AG04449 (cell line): ENCODE measurements around the gene MEGF8.

Experiments used
- CTCF ChIA-PET: fragments of 350-600 bp; formaldehyde crosslinking; extraction: SDS; loops from one replicate; lab custom pipeline; 2021; ENCODE audit warnings: antibody characterized with exemption; lab: Yijun Ruan, JAX
- POLR2A ChIA-PET: fragments of 400-600, 350-600 bp; formaldehyde crosslinking; extraction: SDS; loops from one replicate; lab custom pipeline; 2020; ENCODE audit warnings: antibody characterized with exemption, inconsistent platforms; lab: Yijun Ruan, JAX
- DNase-seq: peaks from one replicate; pipeline ENCODE4 v3.0.0-alpha.2; 2010; ENCODE audit warnings: low read depth, low spot score
- H3K4me3 ChIP-seq: 2 replicates; pipeline ENCODE4 v1.5.1; 2011; ENCODE audit warnings: low read depth, mild to moderate bottlenecking, control low read depth, low read length
- TF ChIP-seq, protein P1 (sequence below): IDR thresholded peaks from one replicate; pipeline ENCODE4 v1.5.1; 2011; ENCODE audit warnings: mild to moderate bottlenecking, moderate library complexity, low read length, control low read depth, inconsistent platforms; ENCODE audit not compliant: insufficient read depth; ENCODE audit errors: missing control alignments

MEGF8 gene

DNA sequence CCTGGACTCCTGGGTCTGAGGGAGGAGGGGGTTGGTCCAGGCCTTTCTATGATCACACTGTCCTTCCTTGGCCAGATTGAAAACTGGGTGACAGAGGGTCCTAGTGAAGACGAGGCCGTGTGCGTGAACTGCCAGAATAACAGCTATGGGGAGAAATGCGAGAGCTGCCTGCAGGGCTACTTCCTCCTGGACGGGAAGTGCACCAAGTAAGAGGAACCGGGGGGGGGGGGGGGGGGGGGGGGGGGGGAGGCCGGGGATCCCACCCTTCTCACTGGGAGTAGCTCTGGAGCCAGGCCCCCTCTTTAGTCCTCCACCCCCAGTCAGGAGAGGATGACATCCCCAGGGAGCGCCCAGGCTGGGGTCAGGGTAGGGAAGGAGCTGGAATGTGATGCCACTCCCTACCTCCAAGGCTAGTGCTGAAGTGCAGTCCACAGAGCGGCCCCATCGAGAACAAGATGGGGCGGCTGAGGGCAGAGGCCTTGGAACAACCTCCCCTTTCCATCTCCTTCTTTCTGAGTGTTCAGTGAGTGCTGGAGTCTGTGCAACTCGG, 45.3 kb downstream of the MEGF8 start:
- TF ChIP-seq, protein P1, sequence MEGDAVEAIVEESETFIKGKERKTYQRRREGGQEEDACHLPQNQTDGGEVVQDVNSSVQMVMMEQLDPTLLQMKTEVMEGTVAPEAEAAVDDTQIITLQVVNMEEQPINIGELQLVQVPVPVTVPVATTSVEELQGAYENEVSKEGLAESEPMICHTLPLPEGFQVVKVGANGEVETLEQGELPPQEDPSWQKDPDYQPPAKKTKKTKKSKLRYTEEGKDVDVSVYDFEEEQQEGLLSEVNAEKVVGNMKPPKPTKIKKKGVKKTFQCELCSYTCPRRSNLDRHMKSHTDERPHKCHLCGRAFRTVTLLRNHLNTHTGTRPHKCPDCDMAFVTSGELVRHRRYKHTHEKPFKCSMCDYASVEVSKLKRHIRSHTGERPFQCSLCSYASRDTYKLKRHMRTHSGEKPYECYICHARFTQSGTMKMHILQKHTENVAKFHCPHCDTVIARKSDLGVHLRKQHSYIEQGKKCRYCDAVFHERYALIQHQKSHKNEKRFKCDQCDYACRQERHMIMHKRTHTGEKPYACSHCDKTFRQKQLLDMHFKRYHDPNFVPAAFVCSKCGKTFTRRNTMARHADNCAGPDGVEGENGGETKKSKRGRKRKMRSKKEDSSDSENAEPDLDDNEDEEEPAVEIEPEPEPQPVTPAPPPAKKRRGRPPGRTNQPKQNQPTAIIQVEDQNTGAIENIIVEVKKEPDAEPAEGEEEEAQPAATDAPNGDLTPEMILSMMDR, result no peak
- DNase-seq, result no peak
- ChIA-PET POLR2A (no interaction called here), CTCF (interaction anchor here (0.9 kb wide), 1 partner anchor 31 kb away, joined by 3 read pairs; no protein-coding TSS in a partner anchor)
- no peak overlapping the region for H3K4me3 ChIP-seq

DNA sequence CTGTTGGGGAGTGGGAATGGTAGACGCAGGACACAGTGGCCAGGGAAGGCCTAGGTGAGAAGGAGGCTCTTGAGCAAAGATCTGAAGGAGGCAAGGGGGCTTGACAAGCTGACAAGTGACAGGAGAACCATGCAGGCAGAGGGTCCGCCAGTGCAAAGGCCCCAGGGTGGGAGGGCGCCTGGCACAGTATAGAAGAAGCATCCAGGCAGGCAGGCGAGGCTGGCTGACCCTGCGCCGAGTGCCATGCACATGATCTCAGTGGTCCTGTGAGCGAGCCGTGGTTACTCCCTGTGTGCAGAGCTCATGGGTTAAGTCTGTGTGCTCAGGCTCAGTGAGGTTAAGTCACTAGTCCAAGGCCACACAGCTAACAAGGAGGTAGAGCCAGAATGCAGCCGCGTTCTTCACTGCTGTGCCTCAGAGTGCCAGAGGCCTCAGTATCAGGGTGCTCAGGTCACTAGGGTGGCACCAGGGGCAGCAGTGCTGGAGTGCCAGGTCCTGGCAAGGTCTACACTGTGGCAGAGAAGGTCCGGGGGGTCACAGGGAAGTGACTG, 49.5 kb downstream of the MEGF8 start:
- no peak for DNase-seq
- H3K4me3 ChIP-seq, result no peak overlapping the region
- POLR2A ChIA-PET, result no interaction called here
- CTCF ChIA-PET, result no interaction called here
- TF ChIP-seq, protein P1, result no peak

DNA sequence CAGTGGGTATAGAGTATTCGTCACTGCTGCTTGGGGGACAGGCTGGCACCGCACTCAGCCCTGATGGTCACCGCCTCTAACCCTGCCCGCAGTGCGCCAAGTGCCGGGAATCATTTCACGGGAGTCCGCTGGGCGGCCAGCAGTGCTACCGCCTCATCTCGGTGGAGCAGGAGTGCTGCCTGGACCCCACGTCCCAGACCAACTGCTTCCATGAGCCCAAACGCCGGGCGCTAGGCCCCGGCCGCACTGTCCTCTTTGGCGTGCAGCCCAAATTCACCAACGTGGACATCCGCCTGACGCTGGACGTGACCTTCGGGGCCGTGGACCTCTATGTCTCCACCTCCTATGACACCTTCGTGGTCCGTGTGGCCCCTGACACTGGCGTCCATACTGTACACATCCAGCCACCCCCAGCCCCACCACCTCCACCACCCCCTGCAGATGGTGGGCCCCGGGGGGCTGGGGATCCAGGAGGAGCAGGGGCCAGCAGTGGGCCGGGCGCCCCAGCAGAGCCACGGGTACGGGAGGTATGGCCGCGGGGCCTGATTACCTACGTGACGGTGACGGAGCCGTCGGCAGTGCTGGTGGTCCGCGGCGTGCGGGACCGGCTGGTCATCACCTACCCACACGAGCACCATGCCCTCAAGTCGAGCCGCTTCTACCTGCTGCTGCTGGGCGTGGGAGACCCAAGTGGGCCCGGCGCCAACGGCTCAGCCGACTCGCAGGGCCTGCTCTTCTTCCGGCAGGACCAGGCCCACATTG, 50.2 kb downstream of the MEGF8 start:
- POLR2A ChIA-PET, result no interaction called here
- TF ChIP-seq, protein P1, result no peak
- DNase-seq, result no peak
- CTCF ChIA-PET, result no interaction called here
- H3K4me3 ChIP-seq, result no peak overlapping the region

DNA sequence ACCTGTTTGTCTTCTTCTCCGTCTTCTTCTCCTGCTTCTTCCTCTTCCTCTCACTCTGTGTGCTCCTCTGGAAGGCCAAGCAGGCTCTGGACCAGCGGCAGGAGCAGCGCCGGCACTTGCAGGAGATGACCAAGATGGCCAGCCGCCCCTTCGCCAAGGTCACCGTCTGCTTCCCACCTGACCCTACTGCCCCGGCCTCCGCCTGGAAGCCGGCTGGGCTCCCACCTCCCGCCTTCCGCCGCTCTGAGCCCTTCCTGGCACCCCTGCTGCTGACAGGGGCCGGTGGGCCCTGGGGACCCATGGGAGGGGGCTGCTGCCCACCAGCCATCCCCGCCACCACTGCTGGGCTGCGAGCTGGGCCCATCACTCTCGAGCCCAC, 50.7 kb downstream of the MEGF8 start:
- H3K4me3 ChIP-seq, result no peak overlapping the region
- ChIA-PET CTCF (no interaction called here), POLR2A (no interaction called here)
- TF ChIP-seq, protein P1, result no peak
- DNase-seq, result no peak

- H3K4me3 ChIP-seq, result no peak overlapping the region
- TF ChIP-seq, protein P1, result no peak
- ChIA-PET POLR2A (no interaction called here), CTCF (interaction anchor here (0.7 to 4.2 kb wide), 3 partner anchors 8 to 133 kb away, joined by 3 to 16 read pairs (median 4); no protein-coding TSS in a partner anchor)
- DNase-seq, result no peak
Observed at GRCh38 chr19:42378225-42379215, 53.1 kb downstream of the MEGF8 start.
